HEK293 (cell line): ENCODE results near the gene FOXO3.

Experiments
- CTCF ChIP-seq: fragments of 450-650 bp; formaldehyde crosslinking; IDR thresholded peaks from 2 replicates; pipeline ENCODE4 v1.5.1; 2016; ENCODE audit warnings: missing biosample characterization, missing genetic modification characterization
- ZNF138 ChIP-seq: fragments of 450-650 bp; formaldehyde crosslinking; IDR thresholded peaks from 2 replicates; pipeline ENCODE4 v1.5.1; 2016; ENCODE audit warnings: missing biosample characterization, missing genetic modification characterization, borderline replicate concordance
- ZNF362 ChIP-seq: fragments of 450-650 bp; formaldehyde crosslinking; IDR thresholded peaks from 2 replicates; pipeline ENCODE4 v1.5.1; 2016; ENCODE audit warnings: missing biosample characterization, missing genetic modification characterization
- ZNF416 ChIP-seq: fragments of 450-650 bp; formaldehyde crosslinking; IDR thresholded peaks from 2 replicates; pipeline ENCODE4 v1.5.1; 2016; ENCODE audit warnings: missing biosample characterization, missing genetic modification characterization
- ZNF530 ChIP-seq: fragments of 450-650 bp; formaldehyde crosslinking; IDR thresholded peaks from 2 replicates; pipeline ENCODE4 v1.5.1; 2016; ENCODE audit warnings: low read depth, missing biosample characterization, missing genetic modification characterization
- ZNF843 ChIP-seq: fragments of 450-650 bp; formaldehyde crosslinking; IDR thresholded peaks from 2 replicates; pipeline ENCODE4 v1.5.1; 2016; ENCODE audit warnings: missing biosample characterization, missing genetic modification characterization
- ZSCAN23 ChIP-seq: fragments of 450-650 bp; formaldehyde crosslinking; IDR thresholded peaks from 2 replicates; pipeline ENCODE4 v1.5.1; 2016; ENCODE audit warnings: missing biosample characterization, missing genetic modification characterization
- ZSCAN30 ChIP-seq: fragments of 450-650 bp; IDR thresholded peaks from 2 replicates; pipeline ENCODE4 v1.5.1; 2018; ENCODE audit warnings: missing biosample characterization, mild to moderate bottlenecking, missing genetic modification characterization, moderate library complexity

- TF ChIP-seq CTCF (tag by site-specific recombination) (no peak), ZNF843 (no peak), ZNF138 (tag by site-specific recombination) (no peak), ZNF416 (no peak), ZNF362 (no peak), ZSCAN30 (no peak), ZSCAN23 (tag by site-specific recombination) (no peak), ZNF530 (no peak)
These were observed 90.1 kb downstream of the FOXO3 start for GRCh38 chr6:108650781-108651180.
